HCT116 (cell line): Measurements from ENCODE around the gene ALOX5AP. TPM values are rescaled to one million over a fixed set of nuclear protein-coding genes. Genes with fewer than 3 reads are reported as not detected.
A peak's percentile ranks its signal among the peaks of the same experiment; 100 is the strongest.

Source experiments
- ATAC-seq: fragments of 200-7000 bp; cut with Tn5 transposase; 2 replicates; pipeline ENCODE4 v1.9.1; 2020; ENCODE audit warnings: mild to moderate bottlenecking, moderate library complexity
- BruUV-seq: library from RNA; stranded (reverse); fragments of 400-500 nt; replicated peaks from 2 replicates; lab custom pipeline; 2021; lab: Mats Ljungman, UMichigan
- CTCF ChIA-PET: fragments of 300-600 bp; sonication (Branson Sonifier 250); formaldehyde crosslinking; loops from one replicate; lab custom pipeline; 2021; ENCODE audit warnings: antibody characterized with exemption; lab: Charles Lee
- POLR2A ChIA-PET: fragments of 300-600, 350-600 bp; sonication (Branson Sonifier 250); formaldehyde crosslinking; loops from one replicate; lab custom pipeline; 2021; ENCODE audit warnings: antibody characterized with exemption; lab: Charles Lee
- RAD21 ChIA-PET, 2 experiments: fragments of 300-600 bp; sonication (Branson Sonifier 250); formaldehyde crosslinking; loops; one replicate each; lab custom pipeline; 2023; ENCODE audit warnings: low total read pairs in 2 of 2; ENCODE audit not compliant: uncharacterized antibody in 2 of 2, unreplicated experiment in 2 of 2, low non-redundant PET in 1 of 2; lab: Charles Lee
- DNase-seq: peaks from one replicate; pipeline ENCODE4 v3.0.0-alpha.2; 2010; ENCODE audit warnings: low read depth, low spot score
- H2AFZ ChIP-seq: fragments of 200-600 bp; shearing (Covaris generic), sonication (generic); 2 replicates; pipeline ENCODE4 v1.6.1; 2017; ENCODE audit warnings: low read depth, mixed run types, mixed read lengths, antibody characterized with exemption, low read length; ENCODE audit not compliant: poor library complexity, severe bottlenecking
- H3K27ac ChIP-seq: 2 replicates; pipeline ENCODE4 v1.5.1; 2012; ENCODE audit warnings: low read depth, low read length
- H3K27me3 ChIP-seq: fragments of 200-600 bp; sonication (generic); 2 replicates; pipeline ENCODE4 v1.6.1; 2016; ENCODE audit warnings: mixed run types, low read length, mixed read lengths; ENCODE audit not compliant: insufficient read depth
- H3K36me3 ChIP-seq, 2 experiments: fragments of 200-500 bp in 1 of 2; fragments of 200-600 bp in 1 of 2; sonication (Bioruptor generic) in 1 of 2; sonication (generic) in 1 of 2; 2 replicates each; pipeline versions ENCODE4 v1.5.1 to v1.6.1; 2014 to 2016; ENCODE audit warnings: low read length in 2 of 2, inconsistent platforms in 1 of 2, mixed read lengths in 1 of 2, mixed run types in 1 of 2; ENCODE audit not compliant: insufficient read depth in 2 of 2, control insufficient read depth in 1 of 2
- H3K4me1 ChIP-seq, 2 experiments: fragments of 200-600 bp in 1 of 2; sonication (generic) in 1 of 2; 2 replicates each; pipeline versions ENCODE4 v1.5.1 to v1.6.1; 2012 to 2017; ENCODE audit warnings: low read length in 2 of 2, inconsistent platforms in 1 of 2, mild to moderate bottlenecking in 1 of 2, mixed read lengths in 1 of 2, mixed run types in 1 of 2, moderate library complexity in 1 of 2; ENCODE audit not compliant: insufficient read depth in 2 of 2, control insufficient read depth in 1 of 2
- H3K4me2 ChIP-seq: fragments of 200-600 bp; sonication (generic); 2 replicates; pipeline ENCODE4 v1.6.1; 2017; ENCODE audit warnings: mixed run types, low read length, mixed read lengths
- H3K4me3 ChIP-seq, 2 experiments: fragments of 200-600 bp in 1 of 2; sonication (generic) in 1 of 2; replicated peaks in 1 of 2; 2 replicates each; pipeline ENCODE4 v1.5.1; 2011 to 2016; ENCODE audit warnings: low read length in 2 of 2, control low read depth in 1 of 2, low read depth in 1 of 2, mild to moderate bottlenecking in 1 of 2, mixed read lengths in 1 of 2, mixed run types in 1 of 2
- H3K79me2 ChIP-seq: fragments of 200-600 bp; sonication (generic); 2 replicates; pipeline ENCODE4 v1.6.1; 2017; ENCODE audit warnings: mild to moderate bottlenecking, mixed run types, low read length, moderate library complexity, mixed read lengths; ENCODE audit not compliant: insufficient read depth
- H3K9ac ChIP-seq: fragments of 200-600 bp; sonication (generic); 2 replicates; pipeline ENCODE4 v1.6.1; 2016; ENCODE audit warnings: low read length, mixed read lengths
- H3K9me2 ChIP-seq: fragments of 200-600 bp; sonication (generic), shearing (Covaris generic); 2 replicates; pipeline ENCODE4 v1.6.1; 2017; ENCODE audit warnings: mixed run types, mild to moderate bottlenecking, moderate library complexity; ENCODE audit not compliant: insufficient read depth
- H3K9me3 ChIP-seq, 2 experiments: fragments of 200-500 bp in 1 of 2; fragments of 200-600 bp in 1 of 2; sonication (Bioruptor generic) in 1 of 2; sonication (generic) in 1 of 2; 2 replicates each; pipeline ENCODE4 v1.6.1; 2014 to 2017; ENCODE audit warnings: low read length in 2 of 2, mixed read lengths in 2 of 2, inconsistent platforms in 1 of 2, low read depth in 1 of 2, mild to moderate bottlenecking in 1 of 2, mixed run types in 1 of 2, moderate library complexity in 1 of 2; ENCODE audit not compliant: control insufficient read depth in 1 of 2, insufficient read depth in 1 of 2
- H4K20me1 ChIP-seq: fragments of 200-600 bp; sonication (generic), shearing (Covaris generic); 2 replicates; pipeline ENCODE4 v1.6.1; 2017; ENCODE audit warnings: mixed run types, mild to moderate bottlenecking, moderate library complexity; ENCODE audit not compliant: insufficient read depth
- ATF3 ChIP-seq: IDR thresholded peaks from 2 replicates; pipeline ENCODE4 v1.6.1; 2012
- CEBPB ChIP-seq: IDR thresholded peaks from 2 replicates; pipeline ENCODE4 v1.6.1; 2012; ENCODE audit warnings: low read depth
- CTCF ChIP-seq, 3 experiments: fragments of 200-600 bp in 1 of 3; sonication (generic) in 1 of 3; IDR thresholded peaks in 2 of 3; conservative IDR thresholded peaks in 1 of 3; 2 replicates each; pipeline ENCODE4 v1.5.1; 2012 to 2017; ENCODE audit warnings: low read depth in 2 of 3, low read length in 2 of 3, antibody characterized with exemption in 1 of 3, borderline replicate concordance in 1 of 3, control low read depth in 1 of 3, mild to moderate bottlenecking in 1 of 3, mixed read lengths in 1 of 3, mixed run types in 1 of 3, moderate library complexity in 1 of 3; ENCODE audit not compliant: insufficient read depth in 1 of 3
- EGR1 ChIP-seq: IDR thresholded peaks from 2 replicates; pipeline ENCODE4 v1.6.1; 2012; ENCODE audit warnings: low read depth
- ELF1 ChIP-seq: IDR thresholded peaks from 2 replicates; pipeline ENCODE4 v1.6.1; 2012; ENCODE audit warnings: low read depth, borderline replicate concordance
- EZH2 ChIP-seq: fragments of 200-600 bp; sonication (generic); IDR thresholded peaks from 2 replicates; pipeline ENCODE4 v1.6.1; 2017; ENCODE audit warnings: antibody characterized with exemption, mixed run types
- JUND ChIP-seq: IDR thresholded peaks from 2 replicates; pipeline ENCODE4 v1.6.1; 2012
- MAX ChIP-seq: IDR thresholded peaks from 2 replicates; pipeline ENCODE4 v1.6.1; 2012
- RAD21 ChIP-seq: IDR thresholded peaks from 2 replicates; pipeline ENCODE4 v1.6.1; 2012; ENCODE audit warnings: low read depth, mild to moderate bottlenecking
- SP1 ChIP-seq: IDR thresholded peaks from 2 replicates; pipeline ENCODE4 v1.6.1; 2012; ENCODE audit warnings: low read depth
- TCF7L2 ChIP-seq: IDR thresholded peaks from 2 replicates; pipeline ENCODE4 v1.7.0; 2011; ENCODE audit warnings: borderline replicate concordance, inconsistent platforms; ENCODE audit not compliant: insufficient read depth, insufficient read length; ENCODE audit errors: extremely low read depth
- YY1 ChIP-seq: IDR thresholded peaks from 2 replicates; pipeline ENCODE4 v1.6.1; 2011; ENCODE audit warnings: low read length, low read depth, moderate library complexity, mild to moderate bottlenecking; ENCODE audit not compliant: insufficient replicate concordance; ENCODE audit errors: extremely low read depth
- ZBTB33 ChIP-seq: IDR thresholded peaks from 2 replicates; pipeline ENCODE4 v1.6.1; 2011; ENCODE audit warnings: mild to moderate bottlenecking, low read length, moderate library complexity; ENCODE audit not compliant: insufficient replicate concordance; ENCODE audit errors: extremely low read depth
- intact Hi-C: fragments of 100-400 bp; cut with micrococcal nuclease; formaldehyde crosslinking; loops from 2 replicates; pipeline ENCODE4 v1.10.0; 2022
- total RNA-seq: library from RNA; stranded (reverse); gene quantifications from one replicate; pipeline ENCODE4 v1.2.1, GENCODE V29; 2021; ENCODE audit not compliant: unreplicated experiment

ALOX5AP gene
- total RNA-seq, 1 experiment from 2014 or later, result not detected

- peak; percentile 20 for TF ChIP-seq ZBTB33
- no peak for TF ChIP-seq ELF1
- TF ChIP-seq MAX, result no peak
- peak; percentile 57 for TF ChIP-seq SP1
- TF ChIP-seq EZH2, result no peak
- no peak for TF ChIP-seq CEBPB
- TF ChIP-seq, all 23 proteins: peak for 7
Observed at GRCh38 chr13:30792285-30793000, 57.1 kb downstream of the ALOX5AP start (continued).

- Histone ChIP-seq H3K4me3 (peak overlapping the region in 1 of 2 experiments; percentile 17; a peak in 1 of 4 replicates), H3K79me2 (no peaks in the 10 kb centered on the region), H3K9me3 (no peaks in the 10 kb centered on the region), H3K27me3 (no peaks in the 10 kb centered on the region; the same call in 1 of the 2 replicates), H3K9me2 (no peaks in the 10 kb centered on the region), H4K20me1 (no peaks in the 10 kb centered on the region), H3K4me1 (peaks cover 25 to 33% of the 10 kb centered on the region in 2 experiments), H3K36me3 (no peaks in the 10 kb centered on the region), H3K4me2 (peak overlapping the region; percentile 68), H3K9ac (no peak overlapping the region), H2AFZ (peak overlapping the region; percentile 67), H3K27ac (no peak overlapping the region)
- RAD21 ChIA-PET, result no interaction called here
- DNase-seq (no peak), ATAC-seq (peak; percentile 72)
- TF ChIP-seq CTCF (IDR thresholded peaks at IDR 0.05 in 2 of 3, conservative IDR thresholded peaks at IDR 0.05 in 1 of 3; ENCODE audit: borderline replicate concordance in 1 of 3, insufficient read depth in 1 of 3, low read depth in 2 of 3, low read length in 2 of 3) (peak in 1 of 3 experiments; percentile 10; a peak in 1 of 6 replicates), TCF7L2 (no peak), EZH2 (no peak), YY1 (peak; percentile 26), EGR1 (no peak), ATF3 (no peak), SP1 (0 out of 2 replicates have a peak, but pooled peaks have one; percentile 42), RAD21 (0 out of 2 replicates have a peak, but pooled peaks have one; percentile 24), JUND (no peak)
- CTCF ChIA-PET, result interaction anchor here (1.3 to 3.0 kb wide), 2 partner anchors 10 to 248 kb away, joined by 3 to 11 read pairs; no protein-coding TSS in a partner anchor
- POLR2A ChIA-PET, result no interaction called here
- intact Hi-C loops, result no loop called here
- BruUV-seq, result no TSS peak
Observed at GRCh38 chr13:30796132-30796572, 60.8 kb downstream of the ALOX5AP start.
